ENCODE data around the gene CLIP4. TPM values are rescaled to one million over a fixed set of nuclear protein-coding genes. Genes with fewer than 3 reads are reported as not detected.

CLIP4 gene
- polyA plus RNA-seq, 1 of the 3 experiments (the other 2 are of a cell fraction): 12.7 TPM

GRCh38 chr2:29165362-29166241 is 50.4 kb downstream of the CLIP4 start (continued):
- no peak for TF ChIP-seq NFIC (IDR thresholded peaks at IDR 0.05; ENCODE audit: borderline replicate concordance)
- no peak for TF ChIP-seq RFX5 (IDR thresholded peaks at IDR 0.05; ENCODE audit: low read length)
- TF ChIP-seq JUND (IDR thresholded peaks at IDR 0.05): peak; percentile 56; the same call in 1 of the 2 replicates

- Histone ChIP-seq H3K36me3 (replicated peaks in 1 of 2; ENCODE audit: control insufficient read depth in 1 of 2, insufficient read depth in 2 of 2, low read length in 1 of 2) (peaks cover 17 to 34% of the 10 kb centered on the region in 2 experiments), H3K4me3 (ENCODE audit: low read depth in 2 of 2, low read length in 1 of 2) (no peak overlapping the region), H3K79me2 (ENCODE audit: insufficient read depth) (no peaks in the 10 kb centered on the region), H4K20me1 (ENCODE audit: insufficient read depth) (no peaks in the 10 kb centered on the region), H3F3A (replicated peaks; ENCODE audit: insufficient read depth) (no peaks in the 10 kb centered on the region), H3K9me2 (no peaks in the 10 kb centered on the region), H3K4me2 (no peak overlapping the region), H3K9me3 (no peaks in the 10 kb centered on the region), H3K9ac (no peak overlapping the region), H3K27ac (ENCODE audit: low read depth in 2 of 2, low read length in 1 of 2) (peak overlapping the region in 1 of 2 experiments; percentile 94; a peak in 2 of 4 replicates), H3K27me3 (ENCODE audit: insufficient read depth) (no peaks in the 10 kb centered on the region), H3K4me1 (ENCODE audit: control insufficient read depth in 1 of 2, insufficient read depth in 2 of 2, low read depth in 1 of 2, low read length in 1 of 2) (peaks cover 14 to 33% of the 10 kb centered on the region in 2 experiments; a peak in 3 of 4 replicates), H2AFZ (ENCODE audit: low read depth) (no peak overlapping the region)
- POLR2A ChIA-PET: no interaction called here
- no peak for TF ChIP-seq CTCF (IDR thresholded peaks at IDR 0.05)
- TF ChIP-seq TAF1 (IDR thresholded peaks at IDR 0.05; ENCODE audit: borderline replicate concordance, low read depth, low read length): no peak
- TF ChIP-seq SMC3 (IDR thresholded peaks at IDR 0.05; ENCODE audit: low read depth, low read length): no peak
- TF ChIP-seq EP300 (IDR thresholded peaks at IDR 0.05; ENCODE audit: borderline replicate concordance in 1 of 2, low read depth in 1 of 2, low read length in 1 of 2): no peak
- no peak for TF ChIP-seq RFX5 (IDR thresholded peaks at IDR 0.05; ENCODE audit: low read length)
- no peak for TF ChIP-seq NRF1 (IDR thresholded peaks at IDR 0.05; ENCODE audit: low read depth, low read length)
- TF ChIP-seq PBX3 (IDR thresholded peaks at IDR 0.05): no peak
- no peak for TF ChIP-seq FOXM1 (IDR thresholded peaks at IDR 0.05; ENCODE audit: low read depth)
- no peak for TF ChIP-seq JUND (IDR thresholded peaks at IDR 0.05)
- no peak for TF ChIP-seq RAD21 (IDR thresholded peaks at IDR 0.05; ENCODE audit: low read length)
- no peak for TF ChIP-seq MAX (IDR thresholded peaks at IDR 0.05; ENCODE audit: low read depth)
- 89% methylated on average over 1 of the region's 1 CpG for WGBS (ENCODE audit: low lambda C conversion rate)
- CTCF ChIA-PET: interaction anchor here (0.9 to 2.4 kb wide), 5 partner anchors 9 to 50 kb away, joined by 3 to 8 read pairs (median 3); no protein-coding TSS in a partner anchor
- no peak for DNase-seq
Measured at GRCh38 chr2:29166242-29167039, 51.2 kb downstream of the CLIP4 start.

All from SK-N-SH (cell line).